DMS153 (cell line): ENCODE measurements around the gene CHST11.

Source experiments
- DNase-seq: peaks from one replicate; lab custom pipeline; 2025; lab: John Stamatoyannopoulos, UW

Gene CHST11

DNA sequence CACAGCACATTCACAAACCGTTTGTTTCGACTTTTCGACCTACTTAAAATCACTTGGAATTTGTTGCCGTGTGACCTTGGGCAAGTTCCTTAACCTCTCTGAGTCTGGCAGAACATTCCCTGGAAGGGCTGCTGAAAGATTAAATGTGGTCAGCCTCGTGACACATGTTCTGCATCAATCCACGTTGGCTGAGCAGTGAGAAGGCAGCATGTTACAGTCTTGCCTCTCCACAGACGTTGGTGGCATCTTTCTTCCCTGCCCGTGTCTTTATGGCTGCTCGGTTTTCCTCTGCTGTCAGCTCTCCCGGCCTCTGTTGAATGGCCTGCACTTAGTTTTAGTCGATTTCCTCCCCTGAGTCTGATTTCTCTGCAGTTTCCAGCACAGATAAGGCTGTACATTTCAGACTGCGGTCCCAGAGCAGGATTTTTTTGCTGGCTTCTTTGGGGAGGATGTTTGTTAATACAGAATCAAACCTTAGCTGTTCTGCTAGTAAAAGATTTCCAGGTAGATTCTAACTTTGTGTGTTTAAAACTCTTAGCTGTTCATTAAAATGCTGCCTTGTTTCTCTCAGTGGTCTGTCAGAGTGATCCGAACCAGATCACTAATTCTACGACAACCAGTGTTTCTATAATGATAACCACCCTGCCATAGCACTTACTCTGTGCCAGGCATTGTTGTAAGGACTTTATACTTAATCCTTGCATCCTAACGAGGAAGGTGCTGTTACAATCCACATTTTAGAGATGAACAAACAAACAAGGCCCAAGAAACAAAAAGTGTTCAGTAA, 217.1 kb downstream of the CHST11 start:
- no peak for DNase-seq

DNA sequence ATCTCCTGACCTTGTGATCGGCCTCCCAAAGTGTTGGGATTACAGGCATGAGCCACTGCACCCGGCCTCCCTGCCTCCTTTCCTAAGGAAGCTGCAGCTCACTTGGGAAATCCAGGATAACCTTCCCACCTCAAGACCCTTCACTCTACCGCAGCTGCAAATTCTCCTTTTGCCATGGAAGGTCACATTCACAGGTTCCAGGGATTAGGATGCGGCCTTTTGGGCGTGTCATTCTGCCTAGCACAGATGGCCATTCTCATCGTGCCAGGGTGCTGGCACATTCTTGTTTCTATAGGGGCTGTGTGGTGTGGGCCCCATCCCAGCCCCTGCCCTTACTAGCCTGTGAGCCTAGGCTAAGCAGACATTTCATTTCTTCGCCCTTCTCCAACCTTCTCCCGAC, 219.9 kb downstream of the CHST11 start:
- DNase-seq: no peak

DNA sequence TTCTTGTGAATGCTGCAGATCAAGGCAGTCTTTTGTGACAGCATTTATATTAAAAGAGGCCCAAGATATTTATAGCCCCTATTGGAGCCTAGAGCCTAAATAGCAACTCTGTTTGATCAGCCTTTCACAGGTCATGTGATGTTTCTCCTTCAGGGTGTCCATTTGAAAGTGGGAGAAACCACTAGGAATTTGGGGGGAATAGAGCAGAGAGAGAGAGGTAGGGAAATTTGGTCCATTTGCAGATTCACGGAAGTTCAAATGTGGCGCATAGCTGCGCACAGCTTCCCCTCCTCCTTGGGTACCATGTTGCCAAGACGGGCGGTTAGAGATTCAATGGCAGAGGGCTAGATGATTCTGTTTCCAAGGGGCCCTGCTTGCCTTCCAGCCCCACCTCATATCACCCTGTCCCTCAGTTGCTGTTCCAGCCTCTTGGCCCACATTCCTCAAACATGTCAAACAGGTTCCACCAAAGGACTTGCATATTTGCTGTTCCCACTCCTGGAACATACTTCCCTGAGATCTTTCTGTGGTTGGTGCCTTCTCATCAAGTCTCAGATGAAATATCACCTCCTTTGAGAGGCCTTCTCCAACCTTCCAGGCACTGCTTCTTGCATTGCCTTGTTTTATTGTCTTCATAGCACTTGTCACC, 220.8 kb downstream of the CHST11 start:
- DNase-seq: no peak

DNA sequence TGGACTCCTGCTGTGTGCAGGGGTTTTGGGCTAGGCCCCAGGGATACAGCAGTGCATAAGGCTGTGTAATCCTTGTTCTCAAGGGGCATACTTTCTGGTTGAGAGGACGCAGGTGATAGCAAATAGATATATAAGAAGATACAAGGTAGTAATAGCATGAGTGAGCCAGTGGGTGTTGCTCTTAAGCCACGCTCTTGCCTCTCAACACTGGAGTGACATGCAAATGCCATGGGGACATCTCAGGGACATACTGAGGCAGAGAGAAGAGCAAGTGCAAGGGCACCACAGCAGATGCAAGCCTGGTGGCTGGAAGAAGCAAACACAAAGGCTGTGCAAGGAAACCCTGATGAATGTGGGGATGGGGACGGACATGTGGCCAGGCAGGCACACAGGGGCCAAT, 223.3 kb downstream of the CHST11 start:
- peak; percentile 30 for DNase-seq

DNA sequence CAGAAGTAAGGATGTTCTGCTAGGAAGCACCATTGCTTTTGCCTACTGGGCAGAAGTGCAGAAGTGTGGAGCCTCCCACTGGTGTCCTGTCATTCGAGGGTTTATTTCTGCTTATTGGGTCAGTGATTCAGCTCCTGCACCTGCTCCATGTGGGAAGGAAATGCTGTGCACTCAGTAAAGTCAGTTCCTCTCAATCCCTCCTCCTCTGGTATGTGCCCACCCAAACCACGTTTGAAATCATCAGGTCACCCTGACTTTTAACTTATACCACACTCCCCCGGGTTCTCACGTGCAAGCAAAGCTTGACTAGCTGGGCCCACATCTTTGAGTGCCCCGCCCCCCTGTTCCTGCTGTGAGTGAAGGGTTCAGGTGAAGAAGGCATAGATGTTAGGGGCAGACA, 223.7 kb downstream of the CHST11 start:
- no peak for DNase-seq

DNA sequence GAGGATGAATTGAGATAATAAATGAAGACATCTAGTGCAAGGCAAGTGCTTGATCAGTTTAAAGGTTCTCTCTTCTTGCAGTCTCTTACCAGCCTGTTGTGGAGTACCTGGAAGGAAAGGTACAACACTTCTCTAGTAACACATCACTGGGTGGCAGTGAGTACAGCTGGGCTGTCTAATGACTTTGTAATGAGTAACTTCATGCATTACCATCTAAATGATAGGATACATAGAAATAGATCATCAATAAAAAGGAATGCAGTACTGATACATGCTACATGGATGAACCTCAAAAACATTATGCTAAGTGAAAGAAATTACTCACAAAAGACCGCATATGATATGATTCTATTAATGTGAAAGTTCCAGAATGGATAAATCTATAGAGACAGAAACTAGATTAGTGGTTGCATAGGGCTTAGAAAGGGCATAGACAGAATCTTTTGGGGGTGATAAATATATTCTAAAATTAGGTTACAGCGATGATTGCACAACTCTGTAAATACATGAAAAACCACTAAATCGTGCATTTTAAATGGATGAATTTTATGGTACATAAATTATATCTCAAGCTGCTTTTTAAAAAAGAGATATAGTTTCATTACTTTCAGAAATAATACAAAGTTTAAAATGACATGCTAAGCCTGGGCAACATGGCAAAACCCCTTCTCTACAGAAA, 224.4 kb downstream of the CHST11 start:
- no peak for DNase-seq

DNA sequence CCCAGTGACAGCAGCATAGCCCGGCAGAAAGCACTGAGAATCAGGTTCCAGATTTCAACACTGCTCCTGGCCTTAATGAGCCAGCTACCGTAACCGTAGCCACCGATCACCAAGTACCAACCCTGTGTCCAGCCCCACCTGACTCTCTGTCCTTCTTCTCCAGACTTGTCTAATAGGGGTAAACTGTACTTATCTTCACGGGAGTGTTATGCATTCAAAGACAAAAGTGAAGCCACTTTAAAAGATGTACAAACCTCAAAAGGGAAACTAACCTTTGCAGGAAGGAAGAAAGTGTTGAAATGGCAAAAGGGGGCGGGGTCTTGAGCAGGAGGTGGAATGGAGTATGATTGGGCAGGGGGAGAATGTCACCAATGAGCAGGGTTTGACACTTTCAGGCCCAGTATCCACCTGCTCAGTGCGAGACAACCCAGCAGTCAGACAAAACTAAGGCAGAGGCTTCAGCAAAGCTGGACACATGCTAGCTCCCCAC, 226.1 kb downstream of the CHST11 start:
- no peak for DNase-seq

DNA sequence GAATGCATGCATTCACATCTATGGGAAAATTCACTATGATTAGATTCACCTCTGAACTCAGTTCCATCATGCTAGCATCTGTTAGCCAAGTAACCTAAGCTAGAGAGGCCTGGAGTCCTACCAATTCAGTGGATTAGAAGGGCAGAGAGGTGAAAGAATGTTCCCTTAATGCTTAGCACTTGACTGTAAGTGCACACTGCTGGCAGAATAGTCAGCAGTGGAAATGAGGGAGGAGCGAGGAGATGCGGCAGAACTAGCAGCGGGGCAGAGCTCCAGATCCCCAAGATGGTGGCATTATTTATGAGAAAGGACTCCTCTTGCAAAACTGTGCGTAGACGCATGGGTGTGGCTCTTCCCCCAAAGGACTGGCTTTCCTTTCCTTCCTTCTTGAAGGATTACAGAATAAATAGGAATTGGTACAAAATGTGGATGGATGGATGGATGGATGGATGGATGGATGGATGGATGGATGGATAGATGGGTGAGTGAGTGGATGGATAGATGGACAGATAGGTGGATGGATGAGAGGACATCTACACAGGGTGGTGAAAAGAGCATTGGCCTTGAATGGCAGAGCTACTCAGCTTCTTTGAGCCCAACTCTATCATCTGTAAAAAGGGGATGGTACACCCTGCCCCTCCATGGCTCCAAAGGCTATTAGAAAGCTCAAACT, 227.2 kb downstream of the CHST11 start:
- no peak for DNase-seq

DNA sequence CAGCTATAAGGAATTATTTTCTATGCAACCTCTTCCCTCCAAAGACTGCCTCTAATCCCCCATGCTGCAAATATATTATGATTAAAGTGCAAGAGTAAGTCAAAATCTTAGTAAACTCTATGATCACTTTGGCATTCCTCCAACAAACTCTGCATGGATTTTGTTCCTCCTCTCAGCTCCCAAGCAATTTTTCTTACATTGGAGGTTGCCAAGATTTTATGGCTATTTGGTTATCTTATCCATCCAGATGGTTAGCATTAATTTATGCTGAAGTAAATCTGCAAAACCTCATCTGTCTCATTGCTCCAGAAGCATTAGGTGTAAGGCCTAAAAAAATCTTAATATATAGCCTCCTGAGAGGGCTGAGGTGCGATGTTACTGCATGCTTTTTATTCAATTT, 228.1 kb downstream of the CHST11 start:
- DNase-seq: no peak

DNA sequence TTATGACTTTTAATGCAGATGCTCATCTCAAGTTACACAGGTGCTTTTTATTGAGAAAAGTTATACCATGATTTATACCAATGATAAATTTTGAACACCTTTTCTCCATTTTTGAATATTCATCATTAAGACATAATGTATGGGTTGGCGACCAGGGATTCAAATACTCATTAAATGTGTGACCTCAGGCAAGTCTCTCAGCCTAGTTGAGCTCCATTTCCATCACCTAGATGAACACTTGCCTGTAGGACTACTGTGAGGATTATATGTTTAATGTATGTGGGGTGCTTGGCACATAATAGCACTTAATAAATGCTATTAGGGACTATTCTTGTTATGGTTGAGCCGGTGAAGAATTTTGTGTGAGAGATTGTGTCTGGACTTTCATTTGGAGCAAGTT, 228.6 kb downstream of the CHST11 start:
- no peak for DNase-seq

DNA sequence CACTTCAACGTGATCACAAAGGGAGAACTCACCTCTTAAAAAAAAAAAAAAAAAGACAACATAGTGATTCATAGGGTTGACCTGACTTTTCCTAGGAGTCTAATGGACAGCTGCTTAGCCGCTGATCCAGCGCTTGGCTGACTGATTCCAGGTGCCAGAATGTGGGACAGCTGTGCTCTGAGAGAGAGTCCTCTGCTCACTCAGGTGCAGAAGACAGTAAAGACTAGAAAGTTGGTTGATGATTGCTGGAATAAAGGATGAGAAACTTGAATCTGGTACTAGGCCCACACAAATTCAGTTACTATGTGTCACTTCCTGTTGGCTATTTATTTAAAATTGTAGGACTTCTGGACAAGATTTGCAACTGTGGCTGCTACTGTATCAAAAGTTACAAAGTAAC, 229.4 kb downstream of the CHST11 start:
- no peak for DNase-seq

DNA sequence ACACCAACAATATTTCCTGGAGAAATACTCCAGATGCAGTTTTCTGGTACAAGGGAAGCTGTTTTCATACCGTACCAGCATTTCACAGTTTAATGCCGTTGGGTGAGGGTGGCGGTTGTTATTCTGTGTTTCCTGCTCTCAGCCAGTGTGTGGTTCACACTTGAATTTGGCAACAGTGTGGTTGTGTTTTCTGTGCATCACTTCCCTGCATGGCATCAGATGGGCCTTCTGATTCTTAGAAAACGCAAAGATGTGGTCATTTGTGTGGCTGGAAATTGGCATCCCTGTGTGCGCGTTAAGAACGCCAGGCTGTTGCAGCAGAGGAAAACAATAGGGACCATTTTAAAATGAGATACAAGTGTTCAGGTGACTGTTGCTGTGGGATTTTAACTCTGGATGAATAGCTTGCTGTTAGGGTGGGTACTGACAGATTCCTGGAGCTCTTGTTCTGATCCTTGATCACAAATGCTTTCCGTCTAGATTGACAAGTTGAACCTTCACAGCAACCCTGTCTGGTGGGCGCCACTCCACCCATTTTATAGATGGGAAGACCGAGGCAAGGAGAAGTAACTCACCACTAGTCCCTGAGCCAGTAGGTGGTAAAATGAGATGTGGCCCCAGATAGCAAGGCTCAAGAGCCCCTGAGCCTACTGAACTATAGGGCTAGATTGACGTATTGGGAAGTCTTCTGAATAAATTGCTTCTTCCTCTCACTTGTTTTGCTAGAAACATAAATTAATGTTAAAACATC, 231.2 kb downstream of the CHST11 start:
- no peak for DNase-seq

DNA sequence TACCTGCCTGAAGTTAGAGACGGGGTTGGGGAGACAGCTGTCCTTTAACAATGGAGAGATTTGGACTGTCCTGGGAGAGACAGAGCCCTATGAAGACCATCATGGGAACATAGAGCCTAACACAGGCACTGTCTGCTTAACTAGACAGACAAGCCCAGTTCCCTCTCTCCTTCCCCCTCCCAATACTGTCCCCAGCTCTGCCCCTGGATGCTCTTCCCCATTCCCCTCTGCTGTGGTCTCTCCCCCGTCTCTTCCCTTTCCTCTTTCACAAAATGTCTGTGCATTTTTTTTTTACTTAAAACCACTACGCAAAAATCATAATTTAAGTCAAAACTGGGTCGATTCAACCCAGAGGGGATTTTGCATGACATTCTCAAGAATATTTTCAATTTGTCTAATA, 232.9 kb downstream of the CHST11 start:
- no peak for DNase-seq

DNA sequence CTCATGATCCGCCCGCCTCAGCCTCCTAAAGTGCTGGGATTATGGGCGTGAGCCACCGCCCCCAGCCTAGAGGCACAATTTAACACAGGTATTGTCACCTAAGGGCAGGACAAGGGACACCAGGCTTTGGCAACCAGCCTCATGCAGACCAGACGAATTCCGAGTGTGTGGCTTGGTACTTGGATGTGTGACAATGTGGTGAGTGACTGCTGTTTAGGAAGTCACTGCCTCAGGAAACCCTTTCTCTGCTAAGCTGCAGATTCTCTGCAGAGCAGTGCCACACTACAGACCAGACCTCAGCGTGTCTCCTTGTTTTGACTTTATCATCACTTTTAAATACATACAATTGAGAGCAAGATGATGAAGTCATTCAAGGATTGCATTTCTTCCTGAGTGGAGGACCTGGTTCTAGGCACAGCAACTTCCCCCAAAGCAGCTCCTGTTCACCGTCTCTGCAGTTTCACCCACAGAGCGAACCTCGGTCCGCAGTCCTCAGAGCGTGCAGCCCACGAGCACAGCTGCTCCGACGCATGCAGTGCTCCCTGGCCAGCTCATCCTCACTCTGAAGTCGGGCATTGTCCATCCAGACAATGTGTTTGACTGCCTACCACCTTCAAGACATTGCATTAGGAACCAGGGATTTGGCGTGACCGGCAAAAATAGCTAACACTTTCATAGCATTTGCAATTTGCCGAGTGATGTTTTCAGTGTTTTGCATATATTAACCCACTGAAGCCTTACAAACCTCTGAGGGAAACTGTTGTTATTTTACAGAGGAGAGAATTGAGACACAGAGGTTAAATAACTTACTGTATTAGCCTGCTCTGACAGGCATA, 235.2 kb downstream of the CHST11 start:
- no peak for DNase-seq

DNA sequence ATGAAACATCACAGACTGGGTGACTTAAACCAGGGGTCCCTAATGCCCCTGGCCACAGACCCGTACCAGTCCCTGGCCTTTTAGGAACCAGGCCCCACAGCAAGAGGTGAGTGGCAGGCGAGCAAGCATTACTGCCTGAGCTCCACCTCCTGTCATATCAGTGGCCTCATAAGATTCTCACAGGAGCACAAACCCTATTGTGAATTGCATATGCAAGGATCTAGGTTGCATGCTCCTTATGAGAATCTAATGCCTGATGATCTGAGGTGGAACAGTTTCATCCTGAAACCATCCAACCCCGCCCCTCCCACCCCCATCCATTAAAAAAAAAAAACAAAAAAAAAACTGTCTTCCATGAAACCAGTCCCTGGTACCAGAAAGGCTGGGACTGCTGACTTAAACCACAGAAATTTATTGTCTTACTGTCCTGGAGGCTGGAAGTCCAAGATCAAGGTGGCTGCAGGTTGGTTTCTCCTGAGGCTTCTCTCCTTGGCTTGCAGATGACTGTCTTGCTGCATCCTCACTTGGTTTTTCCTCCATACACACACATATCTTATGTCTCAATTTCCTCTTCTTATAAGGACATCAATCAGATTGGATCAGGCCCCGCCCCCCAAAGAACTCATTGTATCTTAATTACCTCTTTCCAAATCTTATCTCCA, 235.9 kb downstream of the CHST11 start:
- DNase-seq: no peak

DNA sequence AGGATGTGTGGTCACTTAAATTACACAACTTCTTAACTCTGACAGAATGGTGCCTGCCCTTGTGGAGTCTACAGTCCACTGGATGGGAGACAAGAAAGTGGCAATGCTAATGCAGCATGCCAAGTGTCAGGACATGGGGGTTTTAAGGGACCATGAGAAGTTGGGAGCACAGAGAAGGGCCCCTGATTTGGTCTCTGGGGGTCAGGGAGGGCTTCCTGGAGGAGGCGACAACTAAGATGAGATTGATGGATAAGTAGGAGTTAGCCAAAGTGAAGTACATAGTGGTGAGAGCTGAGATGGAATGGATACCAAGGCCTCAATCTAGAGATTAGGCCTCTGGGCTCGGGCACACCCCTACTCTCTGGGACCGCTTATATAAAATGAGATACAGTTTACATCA, 236.7 kb downstream of the CHST11 start:
- no peak for DNase-seq

DNA sequence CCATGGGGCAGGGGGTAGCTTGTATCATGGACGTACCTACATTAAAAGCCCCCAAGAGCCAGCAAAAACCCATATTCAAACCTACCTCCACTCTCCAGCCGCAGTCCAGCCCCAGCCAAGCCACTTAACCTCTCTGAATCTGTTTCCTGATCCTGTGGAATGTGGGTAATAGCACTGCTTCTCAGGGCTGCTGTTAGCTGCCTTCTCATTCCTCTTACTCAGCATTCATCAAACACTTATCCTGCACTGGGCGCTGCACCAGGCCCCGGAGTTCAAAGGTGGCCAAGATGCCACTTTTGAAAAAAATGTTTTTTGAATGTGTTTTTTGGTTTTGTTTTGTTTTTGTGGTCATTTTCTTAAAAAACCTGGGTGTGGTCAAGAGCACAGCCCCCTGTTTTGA, 237.4 kb downstream of the CHST11 start:
- DNase-seq: no peak

DNA sequence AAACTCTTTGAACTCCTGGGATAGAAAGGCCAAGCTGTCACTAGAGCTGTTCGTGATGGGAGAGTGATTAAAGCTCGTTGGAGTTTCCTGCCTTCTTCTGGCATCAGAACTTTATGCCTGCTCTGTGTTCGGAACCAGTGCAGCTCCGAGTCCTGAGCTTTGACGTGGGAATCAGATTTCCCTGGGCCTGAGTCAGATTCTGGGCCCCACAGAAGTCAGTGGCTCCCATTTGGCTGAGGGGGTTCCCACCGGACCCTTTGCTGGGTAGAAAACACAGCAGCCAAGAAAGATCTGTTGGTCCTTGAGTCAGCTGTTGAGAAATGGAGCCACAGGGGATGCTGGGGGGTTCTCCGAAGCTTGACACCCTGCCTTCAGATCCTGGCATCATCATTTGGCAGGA, 238.0 kb downstream of the CHST11 start:
- DNase-seq: no peak

DNA sequence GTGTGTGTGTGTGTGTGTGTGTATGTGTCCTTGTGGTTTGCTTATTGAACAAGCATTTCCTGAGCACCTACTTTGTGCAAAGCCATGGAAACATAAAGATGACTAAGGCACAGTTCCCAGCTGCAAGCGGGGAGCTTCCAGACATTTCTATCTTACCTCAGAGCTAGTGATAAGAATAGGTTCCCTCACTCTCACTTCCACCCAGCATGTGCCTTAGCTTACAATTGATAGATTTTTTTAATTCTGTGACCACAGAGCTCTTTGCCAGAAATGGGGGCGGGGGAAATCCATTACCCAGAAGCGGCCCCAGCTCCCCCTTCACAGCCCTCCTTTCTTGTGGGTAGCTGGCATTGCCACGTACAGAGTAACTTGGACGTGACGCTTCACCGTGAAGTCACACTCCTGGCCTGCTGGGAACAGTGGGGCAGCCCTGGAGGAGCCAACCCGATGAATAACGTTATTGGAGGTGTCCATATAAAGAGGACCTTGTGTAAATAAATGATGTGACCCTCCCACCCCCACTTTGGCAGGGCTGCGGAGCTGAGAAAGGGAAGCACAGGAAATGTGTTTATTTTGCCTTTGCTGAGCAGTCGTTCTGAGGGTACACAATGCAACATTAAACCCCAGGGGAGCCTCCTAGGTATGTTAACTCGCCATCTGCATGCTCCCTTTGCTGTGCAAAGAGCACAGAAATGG, 238.9 kb downstream of the CHST11 start:
- peak; percentile 88 for DNase-seq

DNA sequence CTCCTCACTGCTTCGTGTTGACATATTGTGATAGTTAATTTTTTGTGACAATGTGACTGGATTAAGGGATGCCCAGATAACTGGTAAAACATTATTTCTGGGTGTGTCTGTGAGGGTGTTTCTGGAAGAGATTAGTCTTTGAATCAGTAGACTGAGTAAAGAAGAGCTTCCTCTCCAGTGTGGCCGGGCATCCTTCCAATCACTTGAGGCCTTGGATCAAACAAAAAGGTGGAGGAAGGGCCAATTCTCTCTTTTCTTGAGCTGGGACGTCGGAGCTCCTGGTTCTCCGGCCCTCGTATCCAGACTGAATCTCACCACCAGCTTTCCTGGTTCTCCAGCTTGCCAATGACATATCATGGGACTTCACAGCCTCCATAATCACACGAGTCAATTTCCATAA, 240.4 kb downstream of the CHST11 start:
- DNase-seq: no peak
